ENCODE results near the gene ABCA4. TPM values are rescaled to one million over a fixed set of nuclear protein-coding genes. Genes with fewer than 3 reads are reported as not detected.

Gene ABCA4
- total and polyA plus RNA-seq, 2 donors (not counting 3 experiments of a cell fraction or from before 2014, with no cell fraction given), result 2.3 to 4.9 TPM

GRCh38 chr1:93976291-93976690 lies 144.7 kb downstream of the ABCA4 start:
- no TSS peak for BruUV-seq (replicated peaks)
- Histone ChIP-seq H3K4me2 (ENCODE audit: insufficient read depth, low read length) (no peak overlapping the region), H3K36me3 (ENCODE audit: control insufficient read depth in 2 of 2, extremely low read depth in 1 of 2, insufficient read depth in 2 of 2, low read length in 2 of 2) (no peaks in the 10 kb centered on the region), H3K27me3 (ENCODE audit: control insufficient read depth in 2 of 2, insufficient read depth in 2 of 2, low read length in 2 of 2) (peaks cover 0 to 3% of the 10 kb centered on the region in 2 experiments), H3K9me1 (replicated peaks; ENCODE audit: control insufficient read depth, extremely low read depth, insufficient read depth, low read length) (no peaks in the 10 kb centered on the region), H3K4me1 (ENCODE audit: control insufficient read depth, extremely low read depth, insufficient read depth, low read length) (no peaks in the 10 kb centered on the region), H3K79me2 (ENCODE audit: control insufficient read depth, insufficient read depth, low read length) (no peaks in the 10 kb centered on the region), H3K9me3 (replicated peaks; ENCODE audit: control insufficient read depth, insufficient read depth, low read length) (no peaks in the 10 kb centered on the region), H4K20me1 (replicated peaks; ENCODE audit: control insufficient read depth, extremely low read depth, insufficient read depth, low read length) (no peaks in the 10 kb centered on the region), H3K27ac (ENCODE audit: insufficient read depth, low read depth, low read length) (no peak overlapping the region), H3K9ac (replicated peaks; ENCODE audit: extremely low read depth, insufficient read depth, low read length) (no peak overlapping the region), H3K4me3 (replicated peaks in 1 of 3; ENCODE audit: insufficient read depth in 1 of 3, low read depth in 1 of 3, low read length in 3 of 3) (no peak overlapping the region), H2AFZ (ENCODE audit: low read depth, low read length) (no peak overlapping the region)
- ChIA-PET POLR2A (no interaction called here), CTCF (interaction anchor here (1.2 kb wide), 1 partner anchor 17 kb away, joined by 3 read pairs; no protein-coding TSS in a partner anchor)
- intact Hi-C loops (cut with micrococcal nuclease) (no loop called here), dilution Hi-C loops (cut with MboI; ENCODE audit: extremely low pct_ligation_motif_present, low sequenced_read_pairs) (no loop called here)
- FAIRE-seq (no peak), DNase-seq (ENCODE audit: low read depth, low spot score) (no peak)
- TF ChIP-seq JUN (IDR thresholded peaks at IDR 0.05; ENCODE audit: borderline replicate concordance, insufficient read depth, insufficient read length, low read depth), result no peak
- TF ChIP-seq GATA2 (IDR thresholded peaks at IDR 0.05; ENCODE audit: insufficient read depth, insufficient read length, low read depth, low read length), result no peak
- TF ChIP-seq EZH2 (IDR thresholded peaks at IDR 0.05; ENCODE audit: borderline replicate concordance, low read depth, low read length, severe bottlenecking), result no peak
- TF ChIP-seq MYC (IDR thresholded peaks at IDR 0.05; ENCODE audit: low read depth, low read length), result no peak
- no peak for TF ChIP-seq MAX (IDR thresholded peaks at IDR 0.05; ENCODE audit: insufficient read depth, insufficient read length)
- TF ChIP-seq, protein P1, sequence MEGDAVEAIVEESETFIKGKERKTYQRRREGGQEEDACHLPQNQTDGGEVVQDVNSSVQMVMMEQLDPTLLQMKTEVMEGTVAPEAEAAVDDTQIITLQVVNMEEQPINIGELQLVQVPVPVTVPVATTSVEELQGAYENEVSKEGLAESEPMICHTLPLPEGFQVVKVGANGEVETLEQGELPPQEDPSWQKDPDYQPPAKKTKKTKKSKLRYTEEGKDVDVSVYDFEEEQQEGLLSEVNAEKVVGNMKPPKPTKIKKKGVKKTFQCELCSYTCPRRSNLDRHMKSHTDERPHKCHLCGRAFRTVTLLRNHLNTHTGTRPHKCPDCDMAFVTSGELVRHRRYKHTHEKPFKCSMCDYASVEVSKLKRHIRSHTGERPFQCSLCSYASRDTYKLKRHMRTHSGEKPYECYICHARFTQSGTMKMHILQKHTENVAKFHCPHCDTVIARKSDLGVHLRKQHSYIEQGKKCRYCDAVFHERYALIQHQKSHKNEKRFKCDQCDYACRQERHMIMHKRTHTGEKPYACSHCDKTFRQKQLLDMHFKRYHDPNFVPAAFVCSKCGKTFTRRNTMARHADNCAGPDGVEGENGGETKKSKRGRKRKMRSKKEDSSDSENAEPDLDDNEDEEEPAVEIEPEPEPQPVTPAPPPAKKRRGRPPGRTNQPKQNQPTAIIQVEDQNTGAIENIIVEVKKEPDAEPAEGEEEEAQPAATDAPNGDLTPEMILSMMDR (IDR thresholded peaks at IDR 0.05; ENCODE audit: extremely low read depth in 1 of 2, insufficient read depth in 1 of 2, low read depth in 1 of 2, low read length in 2 of 2), result no peak
- no peak for TF ChIP-seq POLR2A (IDR thresholded peaks at IDR 0.05; ENCODE audit: low read depth, low read length)

All from endothelial cell of umbilical vein (primary cell).